GM21619 (cell line): ENCODE data around the gene YDJC.
"Not testable (repeated sequence)": the region's sequence is repeated elsewhere in the genome, so short reads cannot be mapped to it uniquely, and the experiment has no call there.

Experiments
- ATAC-seq: cut with Tn5 transposase; IDR thresholded peaks from one replicate; pipeline ENCODE4 v1.9.1; 2021; ENCODE audit not compliant: unreplicated experiment

YDJC gene

GRCh38 chr22:21632931-21633330 is 3.1 kb upstream of the YDJC start:
- ATAC-seq, result no peak

GRCh38 chr22:21632237-21632895 is 2.5 kb upstream of the YDJC start, which contains the start of gene CCDC116:
CCDC116 (plus strand) TSS chr22:21632760; CDS start chr22:21633182, 422 bp downstream.
- no peak for ATAC-seq

DNA sequence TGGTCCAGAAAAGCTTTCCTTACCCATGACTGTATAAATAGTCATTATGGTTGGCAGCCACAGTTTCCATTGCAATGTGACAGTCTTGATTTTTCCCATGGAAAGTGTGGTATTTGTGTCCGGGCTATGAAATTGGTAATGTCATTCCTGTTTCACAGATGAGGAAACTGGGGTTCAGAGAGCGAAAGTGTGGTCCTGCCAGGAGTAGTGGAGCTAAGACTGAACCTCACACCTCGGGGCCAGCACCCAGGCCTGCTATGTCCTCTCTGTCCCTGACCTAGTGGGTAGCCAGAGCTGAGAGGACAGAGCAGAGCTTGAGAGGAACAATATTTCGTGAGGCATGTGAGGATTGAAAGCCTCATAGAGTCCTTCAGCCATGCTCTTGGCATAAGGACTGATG is 1.2 kb upstream of the YDJC start:
- ATAC-seq, result no peak

DNA sequence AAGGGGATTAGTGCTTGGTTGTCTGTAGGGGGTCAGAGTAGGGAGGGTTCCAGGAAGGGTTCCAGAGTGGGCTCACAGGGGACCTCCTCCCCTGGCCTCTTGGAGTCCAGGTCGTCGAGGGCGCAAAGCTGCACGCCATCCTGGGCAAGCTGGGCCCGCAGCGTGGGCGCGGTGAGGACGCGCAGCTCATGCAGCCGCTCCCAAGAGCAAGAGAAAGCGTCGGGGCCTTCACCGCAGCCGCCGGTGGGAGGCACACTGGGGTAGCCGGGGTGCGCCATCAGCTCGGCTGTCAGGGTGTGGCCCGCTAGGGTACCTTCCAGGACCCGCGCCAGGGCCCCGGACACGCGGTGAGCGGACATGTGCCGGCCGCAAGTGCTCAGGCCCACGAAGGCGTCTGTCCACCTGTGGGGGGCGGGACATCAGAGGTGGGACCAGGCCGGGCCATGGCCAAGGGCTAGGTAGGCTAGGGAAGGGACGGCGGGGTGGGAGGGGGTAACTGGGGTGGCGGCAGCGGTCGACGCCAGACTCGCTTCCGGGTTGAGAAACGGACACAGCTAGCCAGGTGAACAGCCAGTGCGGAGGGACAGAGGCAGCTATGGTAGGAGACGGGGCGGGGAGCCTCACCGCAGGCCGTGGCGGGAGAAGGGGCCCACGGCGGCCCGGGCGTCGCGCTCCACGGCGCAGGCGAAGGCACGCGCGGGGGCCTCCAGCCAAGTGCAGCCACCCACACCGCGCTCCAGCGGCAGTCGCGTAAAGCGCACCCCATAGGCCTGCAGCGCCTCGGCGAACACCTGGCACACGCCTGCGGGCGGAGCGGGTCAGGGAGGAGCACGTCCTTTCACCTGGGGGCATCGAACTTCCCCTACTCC is 1.2 kb downstream of the YDJC start:
- no peak for ATAC-seq

DNA sequence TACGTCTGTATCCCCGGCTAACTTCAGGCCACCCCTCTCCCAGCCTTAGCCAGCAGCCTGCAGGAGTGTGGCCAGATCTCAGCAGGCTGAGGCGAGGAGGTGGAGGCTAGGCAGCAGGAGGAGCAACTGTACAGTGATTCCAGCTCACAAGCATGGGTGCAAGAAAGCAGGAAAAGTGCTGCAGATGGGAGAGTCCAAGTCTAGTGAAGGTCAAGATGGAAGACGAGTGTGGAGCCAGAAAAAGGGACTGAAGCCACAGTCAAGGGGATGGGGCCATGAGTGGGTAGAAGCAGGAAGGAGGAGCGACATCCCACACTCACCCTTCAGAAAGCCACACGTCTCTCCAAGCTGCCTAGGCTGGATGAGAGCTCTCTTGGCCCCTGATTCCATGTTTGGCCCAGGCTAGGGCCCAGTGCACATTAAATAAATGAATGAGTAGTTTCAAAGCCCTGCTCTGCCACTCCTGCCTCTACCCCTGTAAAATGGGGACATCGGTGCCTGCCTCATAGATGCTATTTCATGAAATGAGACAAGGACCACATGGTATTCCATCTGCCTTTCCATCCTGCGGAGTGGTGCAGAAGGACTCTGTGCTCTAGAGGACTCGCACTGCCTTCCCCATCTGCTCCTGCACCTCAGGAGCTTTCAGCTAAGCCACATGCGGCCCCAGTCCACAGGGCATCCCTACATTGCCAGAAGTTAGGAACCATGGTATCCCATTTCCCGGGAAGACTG is 2.9 kb downstream of the YDJC start:
- ATAC-seq, result no peak

GRCh38 chr22:21626073-21626734 is 3.6 kb downstream of the YDJC start:
- no peak for ATAC-seq

DNA sequence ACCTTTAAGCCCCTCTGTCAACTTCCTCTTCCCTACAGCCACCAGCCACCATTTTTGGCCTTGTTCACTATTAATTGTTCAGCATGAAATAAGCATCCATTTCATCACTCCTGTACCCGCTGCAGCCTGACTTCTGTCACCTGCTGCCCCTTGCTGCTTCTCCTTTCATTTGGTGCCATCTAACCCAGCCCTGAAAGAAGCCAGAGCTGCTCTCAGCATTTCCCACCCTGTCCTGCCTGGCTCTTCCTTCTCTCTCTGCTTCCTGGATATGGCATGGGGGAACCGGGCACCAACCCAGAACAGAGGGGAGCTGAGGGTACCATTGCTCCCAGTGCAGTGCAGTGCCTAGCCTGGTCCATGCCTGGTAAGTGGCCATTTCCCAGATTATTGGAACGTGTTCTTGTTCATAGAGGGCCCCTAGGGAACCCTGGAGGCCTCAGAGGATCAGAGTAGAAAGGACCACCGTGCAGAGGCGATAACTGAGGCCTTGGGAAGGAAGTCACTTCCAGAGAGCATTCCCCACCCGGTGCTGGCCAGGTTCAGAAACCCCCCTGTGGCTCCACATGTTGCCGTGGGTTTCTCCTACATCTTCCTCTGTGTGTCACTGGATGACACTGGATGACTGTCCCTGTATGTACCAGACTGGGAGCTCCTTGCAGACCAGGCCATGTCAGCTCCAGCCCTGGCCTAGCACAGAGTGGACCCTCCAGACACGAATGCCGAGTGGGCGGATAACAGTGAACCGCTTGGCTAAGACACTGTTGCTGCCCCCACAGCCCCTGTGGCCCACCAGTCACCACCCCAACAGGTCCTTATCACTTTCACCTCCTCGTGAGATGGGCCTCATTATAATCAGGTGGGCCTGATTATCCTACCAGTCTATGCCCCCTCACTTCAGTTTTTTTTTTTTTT is 4.7 kb downstream of the YDJC start:
- no peak for ATAC-seq

DNA sequence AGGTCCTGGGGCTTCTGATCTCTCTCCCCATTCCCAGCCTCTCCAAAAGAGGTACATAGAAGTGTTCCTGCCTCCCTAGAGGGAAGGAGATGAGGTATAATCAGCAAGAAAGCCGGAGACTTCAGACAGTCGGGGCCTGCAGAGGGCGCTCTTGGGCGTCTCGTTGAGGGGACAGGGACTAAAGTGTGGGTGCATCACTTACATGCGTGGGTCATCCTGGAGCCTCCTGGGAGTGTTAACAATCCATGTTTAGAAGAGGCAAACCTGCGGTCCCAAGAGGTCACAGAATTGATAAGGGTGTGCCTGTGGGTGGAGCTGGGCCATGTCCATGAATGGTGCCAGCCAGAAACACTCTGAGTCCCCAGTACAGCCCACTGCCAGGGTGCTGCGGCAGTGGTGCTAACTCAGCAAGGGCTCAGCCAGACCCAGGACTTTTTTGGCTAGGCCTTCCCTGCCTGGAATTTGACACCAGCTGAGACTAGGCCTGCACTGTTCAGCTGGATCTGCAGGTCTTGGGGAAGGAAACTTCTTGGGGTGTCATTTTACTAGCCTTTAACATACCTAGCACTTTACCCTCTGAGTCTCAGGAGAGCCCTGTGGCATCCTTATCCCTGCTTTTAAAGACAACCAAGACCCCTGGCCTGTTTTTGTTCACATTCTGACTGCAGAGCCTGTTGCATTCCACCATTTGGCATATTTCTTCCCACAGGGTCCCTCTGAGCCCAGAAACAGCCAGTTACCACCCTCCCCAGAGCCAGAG is 5.5 kb downstream of the YDJC start:
- ATAC-seq, result no peak

GRCh38 chr22:21623648-21623970 is 6.2 kb downstream of the YDJC start:
- ATAC-seq, result no peak

DNA sequence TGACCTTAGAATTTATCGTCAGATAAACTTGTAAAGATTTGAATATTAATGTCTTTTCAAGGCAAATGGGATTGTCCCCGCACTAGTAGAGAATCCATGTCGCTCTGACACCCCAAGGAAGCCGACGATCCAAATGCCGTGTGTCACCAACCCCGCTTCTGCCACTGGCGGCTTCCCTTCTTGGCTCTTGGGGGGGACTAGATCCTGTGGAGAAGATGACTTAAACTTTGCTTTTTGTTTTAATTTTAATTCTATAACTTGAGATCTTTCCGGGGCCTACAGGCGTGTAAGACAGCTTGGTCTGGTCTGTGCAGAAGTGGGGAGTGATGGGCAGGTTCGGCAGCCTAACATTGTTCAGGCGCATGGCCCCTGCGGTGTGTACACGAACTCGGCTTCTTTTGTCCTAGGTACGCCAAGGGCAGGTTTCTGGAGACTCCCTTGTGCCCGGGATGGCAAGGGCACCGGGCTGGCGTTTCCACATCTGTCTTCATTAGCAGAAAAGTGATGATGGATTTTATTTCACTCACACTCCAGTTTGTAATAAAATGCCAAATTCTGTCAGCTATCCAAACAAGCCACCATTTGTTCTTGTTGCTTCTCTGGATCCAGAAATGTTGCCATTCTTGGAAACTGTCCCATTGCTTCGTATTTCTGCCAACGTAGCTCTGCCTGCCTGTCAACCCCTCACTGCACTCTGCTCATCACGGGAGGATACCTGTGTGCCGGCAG is 6.7 kb downstream of the YDJC start:
- no peak for ATAC-seq

DNA sequence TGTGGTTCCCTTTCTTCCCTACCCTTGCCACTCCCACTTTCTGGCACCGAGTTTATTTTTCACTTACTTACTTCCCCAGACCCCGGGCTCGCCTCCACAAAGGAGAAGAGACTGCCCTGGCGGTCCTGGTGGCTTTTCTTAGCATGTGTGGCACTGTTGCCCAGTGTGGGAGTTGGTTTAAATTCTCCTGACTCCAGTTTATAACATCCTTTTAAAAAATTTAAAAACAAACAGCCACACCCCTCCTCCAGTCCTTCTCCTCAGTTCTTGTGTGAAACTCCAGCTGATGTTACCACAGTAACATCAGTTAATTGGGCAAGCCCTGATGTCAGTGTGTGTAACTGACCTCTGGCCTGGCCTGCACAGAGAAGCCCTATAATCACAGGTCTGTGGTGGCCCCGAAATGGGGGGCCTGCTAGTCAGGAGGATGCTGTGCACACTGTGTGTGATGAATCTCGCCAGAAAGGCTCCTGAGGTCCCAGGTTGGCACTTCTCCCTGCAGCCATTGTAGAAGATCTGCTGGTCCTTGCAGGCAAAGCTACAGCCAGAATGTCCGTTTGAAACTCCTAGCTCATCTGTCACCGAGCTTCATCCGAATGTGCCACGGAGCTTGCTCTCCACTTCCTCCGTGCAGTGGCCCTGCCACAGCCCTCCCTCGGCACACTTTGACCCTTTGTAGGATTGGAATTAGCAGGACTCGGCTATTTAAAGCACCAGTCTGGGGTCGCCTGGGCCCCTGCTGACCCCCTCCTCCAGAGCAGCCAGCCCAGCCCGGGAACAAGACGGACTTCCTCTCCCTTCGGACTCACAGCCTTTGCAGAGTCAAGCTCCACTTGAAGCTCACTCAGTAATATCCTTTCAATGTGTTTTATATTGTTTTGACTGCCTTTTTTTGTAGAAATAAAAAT is 7.6 kb downstream of the YDJC start:
- ATAC-seq, result no peak

DNA sequence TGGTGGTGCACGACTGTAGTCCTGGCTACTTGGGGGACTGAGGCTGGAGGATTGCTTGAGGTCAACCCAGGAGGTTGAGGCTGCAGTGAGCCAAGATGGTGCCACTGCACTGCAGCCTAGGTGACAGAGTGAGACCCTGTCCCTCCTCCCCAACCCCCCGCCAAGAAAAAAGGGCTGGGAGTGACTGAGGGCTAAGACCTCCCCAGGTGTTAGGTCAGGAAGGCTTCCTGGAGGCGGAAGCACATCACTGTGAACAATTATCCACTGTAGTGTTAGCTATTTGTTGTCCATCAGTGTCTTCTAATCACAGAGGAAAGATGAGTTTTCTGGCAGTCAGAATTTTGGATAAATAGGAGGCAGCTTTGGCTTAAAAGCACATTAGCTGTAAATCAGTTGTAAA is 8.8 kb downstream of the YDJC start:
- ATAC-seq, result no peak

- ATAC-seq, result not testable (repeated sequence)
Measured at GRCh38 chr22:21617337-21617736, 12.5 kb downstream of the YDJC start.

DNA sequence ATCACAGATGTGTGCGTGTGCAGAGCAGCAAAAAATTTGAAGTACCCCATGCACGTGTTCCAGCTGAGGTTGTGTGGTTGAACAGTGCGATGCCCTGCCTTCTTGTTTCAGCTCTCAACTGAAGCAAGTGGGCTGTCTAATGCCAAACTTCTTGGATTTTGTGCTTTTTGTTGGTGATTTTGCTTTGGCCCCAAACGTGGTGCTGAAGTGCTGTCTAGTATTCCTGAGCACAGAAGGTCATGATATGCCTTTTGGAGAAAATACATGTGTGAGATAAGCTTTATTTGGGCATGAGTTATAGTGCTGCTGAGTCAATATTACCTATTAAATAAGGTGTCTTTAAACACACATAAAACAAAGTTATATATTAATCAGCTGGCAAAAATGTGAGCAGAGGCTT is 14.1 kb downstream of the YDJC start:
- no peak for ATAC-seq

DNA sequence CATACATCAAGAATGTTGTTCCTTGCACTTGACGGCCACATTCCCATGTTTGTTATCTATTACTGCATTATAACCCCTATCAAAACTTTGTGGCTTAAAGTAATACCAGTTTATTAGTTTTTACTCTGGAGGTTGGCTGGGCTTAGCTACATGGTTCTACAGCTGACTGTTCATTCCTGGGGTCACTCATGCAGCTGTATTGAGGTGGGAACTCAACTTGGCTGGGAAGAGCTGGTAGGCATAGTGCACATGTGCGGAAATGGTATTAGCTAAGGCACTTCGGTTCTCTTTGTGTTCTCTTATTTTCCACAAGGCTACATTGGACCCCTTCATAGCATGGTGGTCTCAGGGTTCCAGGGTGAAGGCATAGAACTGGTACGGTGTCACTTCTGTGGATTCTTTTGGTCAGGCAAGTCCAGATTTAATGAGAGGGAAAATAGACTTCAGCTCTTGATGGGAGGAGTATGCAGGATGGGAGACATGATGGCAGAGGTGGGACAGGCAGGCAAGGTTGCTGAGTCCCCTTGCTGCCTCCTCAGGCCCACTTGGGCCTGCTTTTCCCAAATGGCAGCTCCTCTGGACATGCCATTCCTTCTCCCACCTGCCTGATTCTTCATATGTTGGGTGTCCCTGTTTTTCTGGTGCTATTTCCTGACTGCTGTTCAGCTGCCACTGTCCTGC is 16.1 kb downstream of the YDJC start:
- no peak for ATAC-seq

- no peak for ATAC-seq
Measured at GRCh38 chr22:21612858-21613257, 17.0 kb downstream of the YDJC start.

DNA sequence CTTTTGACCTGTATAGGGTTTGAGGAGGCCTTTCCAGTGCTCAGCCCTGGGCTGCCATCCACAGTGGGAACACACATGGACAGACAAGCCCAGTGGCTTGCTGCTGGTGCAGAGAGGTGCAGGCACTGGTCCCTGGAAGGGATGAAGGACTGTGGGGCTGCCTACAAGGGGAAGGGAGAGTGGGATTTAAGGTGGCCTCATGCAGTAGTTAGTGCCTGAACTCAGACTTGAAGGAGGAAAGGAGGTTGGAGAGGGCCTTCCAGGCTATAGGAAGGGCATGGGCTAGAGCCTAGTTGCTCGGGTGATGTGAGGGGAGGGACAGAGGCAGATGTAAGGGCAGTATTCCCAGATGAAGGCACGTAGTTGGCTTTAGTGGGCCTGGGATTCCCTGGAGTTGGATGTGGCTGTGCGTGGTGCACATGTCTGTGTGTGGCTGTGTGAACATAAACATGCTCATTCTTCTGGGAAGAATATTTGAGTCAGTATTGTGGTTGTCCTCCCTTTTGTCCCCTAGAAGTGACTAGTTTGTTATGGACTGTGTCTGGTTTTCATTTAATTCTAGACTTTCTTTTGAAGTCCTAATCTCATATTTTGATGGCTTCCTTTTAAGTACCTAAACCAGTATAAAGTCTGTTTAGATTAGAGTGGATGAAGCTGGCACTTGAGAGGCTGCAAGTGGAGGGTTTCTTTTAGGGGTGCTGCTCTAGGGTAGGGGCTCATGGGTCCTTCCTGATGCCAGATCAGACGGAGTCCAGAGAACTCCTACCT is 18.4 kb downstream of the YDJC start:
- no peak for ATAC-seq
